Vagina (tissue), 2 donors: Measurements from ENCODE around the gene PLAAT5. TPM values are rescaled to one million over a fixed set of nuclear protein-coding genes. Genes with fewer than 3 reads are reported as not detected.
"Not testable (repeated sequence)": the region's sequence is repeated elsewhere in the genome, so short reads cannot be mapped to it uniquely, and the experiment has no call there.

Experiments
- DNase-seq, 2 donors: peaks; one replicate each; pipeline ENCODE4 v3.0.0-alpha.2; 2017; ENCODE audit errors: extremely low spot score in 2 of 2
- H3K27ac ChIP-seq: fragments of 200-600 bp; sonication (generic); one replicate; pipeline ENCODE4 v1.5.1; 2019
- H3K27me3 ChIP-seq: fragments of 200-600 bp; sonication (generic); one replicate; pipeline ENCODE4 v1.5.1; 2019
- H3K36me3 ChIP-seq, 2 donors: fragments of 200-600 bp; sonication (generic); one replicate each; pipeline ENCODE4 v1.5.1; 2017 to 2019
- H3K4me1 ChIP-seq: fragments of 200-600 bp; sonication (generic); one replicate; pipeline ENCODE4 v1.5.1; 2019
- H3K4me3 ChIP-seq, 2 donors: fragments of 200-600 bp; sonication (generic); 1 replicate in 1 of 2; 2 replicates in 1 of 2; pipeline ENCODE4 v1.5.1; 2016 to 2019
- H3K9me3 ChIP-seq: fragments of 200-600 bp; sonication (generic); one replicate; pipeline ENCODE4 v1.5.1; 2019
- POLR2A ChIP-seq, 2 donors: fragments of 450-650 bp; IDR thresholded peaks; one replicate each; pipeline ENCODE4 v1.6.1; 2017; ENCODE audit warnings: antibody characterized with exemption in 2 of 2, mild to moderate bottlenecking in 2 of 2, moderate library complexity in 2 of 2
- POLR2AphosphoS5 ChIP-seq, 2 donors: sonication (generic); formaldehyde crosslinking; IDR thresholded peaks; one replicate each; pipeline ENCODE4 v1.9.0; 2017; ENCODE audit warnings: antibody characterized with exemption in 2 of 2, mild to moderate bottlenecking in 2 of 2, low read depth in 1 of 2; ENCODE audit not compliant: insufficient read depth in 1 of 2
- intact Hi-C: fragments of 100-400 bp; cut with DNase I; formaldehyde crosslinking; loops from one replicate; pipeline ENCODE4 v1.15.1; 2023
- total RNA-seq: library from RNA; depleted of rRNA; stranded (reverse); fragments of >200 nt; gene quantifications from one replicate; pipeline ENCODE4 v1.2.3, GENCODE V29; 2016
- TF ChIP-seq, protein P1 (sequence below), 3 experiments: fragments of 450-650 bp in 2 of 3; fragments of 200-600 bp in 1 of 3; sonication (generic) in 1 of 3; IDR thresholded peaks; one replicate each; pipeline ENCODE4 v1.5.1; 2017 to 2019; ENCODE audit warnings: antibody characterized with exemption in 3 of 3, mild to moderate bottlenecking in 2 of 3, moderate library complexity in 2 of 3

PLAAT5 gene
- total RNA-seq, 1 donor from 2014 or later: 0.74 TPM

GRCh38 chr11:63530021-63530420 lies 39.1 kb upstream of the PLAAT5 start:
- intact Hi-C loops: no loop called here
- no peaks in the 10 kb centered on the region for H3K36me3 ChIP-seq
- H3K4me3 ChIP-seq: no peak overlapping the region
- TF ChIP-seq POLR2A (IDR thresholded peaks at IDR 0.05) (no peak), POLR2AphosphoS5 (IDR thresholded peaks at IDR 0.05; ENCODE audit: insufficient read depth in 1 of 2, low read depth in 1 of 2) (no peak)
- TF ChIP-seq, protein P1, sequence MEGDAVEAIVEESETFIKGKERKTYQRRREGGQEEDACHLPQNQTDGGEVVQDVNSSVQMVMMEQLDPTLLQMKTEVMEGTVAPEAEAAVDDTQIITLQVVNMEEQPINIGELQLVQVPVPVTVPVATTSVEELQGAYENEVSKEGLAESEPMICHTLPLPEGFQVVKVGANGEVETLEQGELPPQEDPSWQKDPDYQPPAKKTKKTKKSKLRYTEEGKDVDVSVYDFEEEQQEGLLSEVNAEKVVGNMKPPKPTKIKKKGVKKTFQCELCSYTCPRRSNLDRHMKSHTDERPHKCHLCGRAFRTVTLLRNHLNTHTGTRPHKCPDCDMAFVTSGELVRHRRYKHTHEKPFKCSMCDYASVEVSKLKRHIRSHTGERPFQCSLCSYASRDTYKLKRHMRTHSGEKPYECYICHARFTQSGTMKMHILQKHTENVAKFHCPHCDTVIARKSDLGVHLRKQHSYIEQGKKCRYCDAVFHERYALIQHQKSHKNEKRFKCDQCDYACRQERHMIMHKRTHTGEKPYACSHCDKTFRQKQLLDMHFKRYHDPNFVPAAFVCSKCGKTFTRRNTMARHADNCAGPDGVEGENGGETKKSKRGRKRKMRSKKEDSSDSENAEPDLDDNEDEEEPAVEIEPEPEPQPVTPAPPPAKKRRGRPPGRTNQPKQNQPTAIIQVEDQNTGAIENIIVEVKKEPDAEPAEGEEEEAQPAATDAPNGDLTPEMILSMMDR (IDR thresholded peaks at IDR 0.05): no peak
- H3K9me3 ChIP-seq: no peaks in the 10 kb centered on the region
- no peak overlapping the region for H3K27ac ChIP-seq
- no peak for DNase-seq
- peaks cover 7% of the 10 kb centered on the region for H3K4me1 ChIP-seq
- H3K27me3 ChIP-seq: no peaks in the 10 kb centered on the region

- H3K27me3 ChIP-seq, H3K36me3 ChIP-seq, H3K27ac ChIP-seq, H3K4me3 ChIP-seq, H3K9me3 ChIP-seq, intact Hi-C loops, H3K4me1 ChIP-seq, DNase-seq: not testable (repeated sequence)
Observed at GRCh38 chr11:63529373-63529772, 38.4 kb upstream of the PLAAT5 start.

GRCh38 chr11:63528729-63529278 lies 37.8 kb upstream of the PLAAT5 start:
- DNase-seq, intact Hi-C loops, H3K9me3 ChIP-seq, H3K27me3 ChIP-seq, H3K36me3 ChIP-seq, H3K27ac ChIP-seq, H3K4me3 ChIP-seq, H3K4me1 ChIP-seq: not testable (repeated sequence)

GRCh38 chr11:63528156-63528555 lies 37.2 kb upstream of the PLAAT5 start:
- H3K27me3 ChIP-seq, intact Hi-C loops, H3K9me3 ChIP-seq, H3K36me3 ChIP-seq, H3K27ac ChIP-seq, DNase-seq, H3K4me3 ChIP-seq, H3K4me1 ChIP-seq: not testable (repeated sequence)

DNA sequence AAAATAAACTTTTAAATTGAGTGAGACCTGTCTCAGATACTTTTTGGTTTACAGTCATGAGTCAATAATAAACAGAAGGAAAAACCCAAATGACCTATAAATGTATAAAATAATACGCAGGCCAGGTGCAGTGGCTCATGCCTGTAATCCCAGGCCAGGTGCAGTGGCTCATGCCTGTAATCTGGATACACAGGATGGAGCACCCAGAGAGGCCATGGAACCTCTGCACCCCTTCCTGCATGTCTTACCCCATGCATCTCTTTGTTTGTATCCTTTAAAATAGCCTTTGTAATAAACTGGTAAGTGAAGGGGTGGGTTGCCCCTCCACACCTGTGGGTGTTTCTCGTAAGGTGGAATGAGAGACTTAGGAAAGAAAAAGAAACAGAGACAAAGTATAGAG lies 36.7 kb upstream of the PLAAT5 start:
- Histone ChIP-seq H3K27me3 (no peaks in the 10 kb centered on the region), H3K27ac (no peak overlapping the region), H3K4me3 (no peak overlapping the region), H3K4me1 (peaks cover 7% of the 10 kb centered on the region), H3K36me3 (no peaks in the 10 kb centered on the region), H3K9me3 (no peaks in the 10 kb centered on the region)
- TF ChIP-seq POLR2A (IDR thresholded peaks at IDR 0.05): no peak
- TF ChIP-seq POLR2AphosphoS5 (IDR thresholded peaks at IDR 0.05; ENCODE audit: insufficient read depth in 1 of 2, low read depth in 1 of 2): no peak
- TF ChIP-seq, protein P1 (IDR thresholded peaks at IDR 0.05): no peak
- intact Hi-C loops: no loop called here
- no peak for DNase-seq

DNA sequence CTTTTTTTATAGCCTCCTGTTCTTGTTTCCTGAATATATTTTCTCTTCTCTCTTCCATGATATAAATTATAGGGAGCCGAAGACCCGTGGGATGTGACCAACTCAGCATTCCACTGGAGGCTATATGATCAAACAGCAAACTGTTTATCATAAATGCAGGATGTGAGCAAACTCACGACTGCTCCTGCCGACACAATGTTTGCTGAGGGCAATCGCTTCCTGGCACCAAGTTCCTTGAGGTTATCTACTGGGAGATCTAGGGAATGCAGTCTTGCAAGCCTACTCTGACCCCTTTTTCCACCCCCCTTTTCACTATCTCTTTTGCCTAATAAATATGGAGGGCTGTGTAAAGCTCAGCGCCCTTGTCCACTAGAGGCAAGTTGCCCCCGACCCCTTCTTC lies 32.2 kb upstream of the PLAAT5 start:
- Histone ChIP-seq H3K9me3 (no peaks in the 10 kb centered on the region), H3K36me3 (no peaks in the 10 kb centered on the region), H3K4me3 (no peak overlapping the region), H3K4me1 (no peaks in the 10 kb centered on the region), H3K27me3 (no peaks in the 10 kb centered on the region), H3K27ac (no peak overlapping the region)
- intact Hi-C loops: no loop called here
- TF ChIP-seq POLR2AphosphoS5 (IDR thresholded peaks at IDR 0.05; ENCODE audit: insufficient read depth in 1 of 2, low read depth in 1 of 2) (no peak), POLR2A (IDR thresholded peaks at IDR 0.05) (no peak)
- TF ChIP-seq, protein P1 (IDR thresholded peaks at IDR 0.05): no peak
- no peak for DNase-seq

- no peak for DNase-seq
- Histone ChIP-seq H3K27me3 (no peaks in the 10 kb centered on the region), H3K36me3 (no peaks in the 10 kb centered on the region), H3K4me1 (no peaks in the 10 kb centered on the region), H3K9me3 (no peaks in the 10 kb centered on the region), H3K4me3 (no peak overlapping the region), H3K27ac (no peak overlapping the region)
- TF ChIP-seq, protein P1 (IDR thresholded peaks at IDR 0.05): no peak
- TF ChIP-seq POLR2AphosphoS5 (IDR thresholded peaks at IDR 0.05; ENCODE audit: insufficient read depth in 1 of 2, low read depth in 1 of 2) (no peak), POLR2A (IDR thresholded peaks at IDR 0.05) (no peak)
- intact Hi-C loops: no loop called here
Observed at GRCh38 chr11:63521896-63522295, 30.9 kb upstream of the PLAAT5 start.
